Globus pallidus (tissue), 1 donor: ENCODE results near the gene SEPTIN5.
"Not testable (repeated sequence)": the region's sequence is repeated elsewhere in the genome, so short reads cannot be mapped to it uniquely, and the experiment has no call there.

Experiments
- DNase-seq: peaks from one replicate; pipeline ENCODE4 v3.0.0-alpha.2; 2015; ENCODE audit warnings: low spot score

Gene SEPTIN5

GRCh38 chr22:19714312-19715187 is at the start of gene SEPTIN5:
Gene SEPTIN5 (plus strand): TSS chr22:19714503. CDS start chr22:19714589, 86 bp downstream.
- no peak for DNase-seq

- no peak for DNase-seq
These were observed 49.1 kb upstream of the SEPTIN5 start for GRCh38 chr22:19664951-19665783.

GRCh38 chr22:19665784-19666672 is 48.3 kb upstream of the SEPTIN5 start:
- no peak for DNase-seq

DNA sequence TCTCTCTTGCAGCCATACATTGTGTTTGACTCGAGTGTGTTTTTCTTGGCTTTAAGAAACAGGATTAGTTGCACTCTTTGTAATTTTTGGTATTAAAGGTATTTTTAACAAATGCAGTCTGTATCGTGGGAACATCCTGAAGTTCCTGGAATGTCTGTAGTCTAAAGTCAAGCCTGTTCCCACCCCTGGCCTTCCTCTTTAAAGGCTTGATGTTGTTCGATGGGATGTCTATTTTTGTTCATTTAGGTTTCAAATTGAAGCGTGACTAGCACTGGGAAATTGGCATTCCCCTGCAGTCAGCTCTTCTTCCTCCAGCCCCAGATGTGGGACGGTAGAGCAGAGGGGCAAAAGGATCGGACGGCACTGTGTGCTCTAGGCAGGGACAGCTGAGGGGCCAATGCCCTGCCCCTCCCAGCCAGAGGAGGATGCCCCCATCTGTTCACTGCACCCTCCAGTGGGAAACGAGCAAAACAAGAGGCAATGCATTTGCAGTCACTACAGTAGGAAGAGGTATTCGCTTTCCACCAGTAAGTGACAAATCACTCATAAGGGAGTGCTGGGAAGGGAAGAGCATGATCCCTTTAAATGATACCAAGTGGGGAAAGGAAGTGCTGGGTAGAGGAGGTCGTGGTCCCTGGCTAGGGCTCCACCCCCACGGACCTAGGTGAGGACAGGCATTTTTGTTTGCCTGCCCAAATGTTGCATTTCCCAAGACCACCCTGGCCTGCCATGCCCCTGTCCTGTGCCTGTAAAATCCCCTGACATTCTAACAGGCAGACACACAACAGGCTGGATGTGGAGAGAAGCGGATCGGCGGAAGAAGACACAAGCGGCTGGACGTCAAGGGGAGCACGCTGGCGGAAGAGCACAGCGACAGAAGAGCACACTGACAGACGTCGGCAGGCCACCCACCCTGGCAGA is 47.4 kb upstream of the SEPTIN5 start:
- DNase-seq = no peak

DNA sequence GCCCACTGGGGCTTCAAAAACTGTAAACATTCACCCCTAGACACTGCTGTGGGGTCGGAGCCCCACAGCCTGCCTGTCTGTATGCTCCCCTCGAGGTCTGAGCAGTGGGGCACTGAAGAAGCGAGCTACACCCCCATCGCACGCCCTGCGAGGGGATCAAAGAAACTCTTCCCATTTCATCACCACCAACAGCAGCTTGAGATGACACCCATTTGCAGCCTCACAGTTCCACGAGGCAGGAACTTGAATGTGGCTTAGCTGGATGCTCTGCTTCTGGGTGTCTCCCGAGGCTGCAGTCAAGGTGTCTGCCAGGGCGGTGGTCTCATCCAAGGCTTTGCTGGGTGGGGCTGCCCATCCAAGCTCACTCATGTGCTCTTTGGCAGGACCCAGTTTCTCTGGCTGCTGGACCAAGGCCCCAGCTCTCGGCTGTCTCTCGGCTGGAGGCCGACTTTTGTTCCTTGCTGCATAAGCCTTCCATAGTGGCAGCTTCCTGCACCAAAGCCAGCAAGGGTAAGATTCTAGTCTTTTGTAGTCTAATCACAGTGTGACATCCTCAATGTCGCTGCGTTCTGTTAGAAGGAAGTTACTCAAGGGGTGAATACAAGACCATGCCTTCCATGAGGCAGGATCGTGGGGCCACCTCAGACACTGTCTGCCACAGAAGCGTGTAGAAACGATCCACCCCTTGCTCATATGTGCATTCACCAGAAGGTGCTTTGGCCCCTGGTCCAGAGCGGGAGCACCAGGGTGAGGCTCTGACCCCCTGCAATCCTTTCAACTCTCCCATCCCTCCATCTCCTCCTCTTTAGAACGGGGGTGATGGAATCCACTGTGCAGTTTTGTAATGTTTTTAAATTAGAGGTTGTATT is 46.2 kb upstream of the SEPTIN5 start:
- no peak for DNase-seq

GRCh38 chr22:19668748-19669147 is 45.6 kb upstream of the SEPTIN5 start:
- DNase-seq = no peak

- no peak for DNase-seq
These were observed 44.7 kb upstream of the SEPTIN5 start for GRCh38 chr22:19669570-19669969.

GRCh38 chr22:19671316-19671715 is 43.0 kb upstream of the SEPTIN5 start:
- no peak for DNase-seq

DNA sequence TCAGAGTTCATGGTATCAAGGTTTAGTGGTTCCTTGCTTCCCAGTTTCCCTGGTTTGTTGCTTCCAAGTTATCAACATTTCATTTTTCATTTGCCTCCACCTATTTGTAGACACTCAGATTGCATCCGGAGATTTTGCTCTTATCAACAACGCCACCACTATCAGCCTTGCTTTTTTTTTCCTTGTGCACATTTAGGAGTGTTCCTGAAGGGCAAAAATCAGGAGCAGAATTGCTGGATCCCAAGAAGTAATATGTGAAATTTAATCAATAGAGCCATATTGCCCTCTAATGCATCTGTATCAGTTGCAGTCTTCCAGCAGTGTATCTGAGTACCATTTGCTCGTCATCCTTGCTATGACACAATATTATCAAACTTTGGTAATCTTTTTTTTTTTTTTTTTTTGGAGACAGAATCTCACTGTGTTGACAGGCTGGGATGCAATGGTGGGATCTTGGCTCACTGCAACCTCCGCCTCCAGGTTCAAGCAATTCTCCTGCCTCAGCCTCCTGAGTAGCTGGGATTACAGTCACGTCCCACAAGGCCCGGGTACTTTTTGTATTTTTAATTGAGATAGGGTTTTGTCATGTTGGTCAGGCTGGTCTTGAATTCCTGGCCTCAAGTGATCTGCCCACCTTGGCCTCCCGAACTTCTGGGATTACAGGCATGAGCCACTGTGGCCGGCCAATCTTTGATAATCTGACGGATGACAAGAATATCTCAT is 42.1 kb upstream of the SEPTIN5 start:
- DNase-seq = no peak

DNA sequence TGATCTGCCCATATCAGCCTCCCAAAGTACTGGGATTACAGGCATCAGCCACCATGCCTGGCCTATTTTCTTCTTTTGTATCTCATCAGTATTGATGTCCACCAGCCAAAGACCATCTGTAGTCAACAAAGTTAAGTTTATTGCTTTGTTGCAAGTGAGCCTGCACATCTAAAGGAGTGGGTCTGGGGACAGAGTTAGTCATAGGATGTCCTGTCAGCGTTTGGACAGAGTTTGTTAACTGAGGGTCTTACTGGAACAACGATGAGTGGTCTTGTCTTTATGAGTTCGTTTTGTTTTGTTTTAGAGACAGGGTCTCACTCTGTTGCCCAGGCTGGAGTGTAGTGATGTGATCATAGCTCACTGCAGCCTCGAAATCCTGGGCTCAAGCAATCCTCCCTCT is 40.6 kb upstream of the SEPTIN5 start:
- DNase-seq = no peak

DNA sequence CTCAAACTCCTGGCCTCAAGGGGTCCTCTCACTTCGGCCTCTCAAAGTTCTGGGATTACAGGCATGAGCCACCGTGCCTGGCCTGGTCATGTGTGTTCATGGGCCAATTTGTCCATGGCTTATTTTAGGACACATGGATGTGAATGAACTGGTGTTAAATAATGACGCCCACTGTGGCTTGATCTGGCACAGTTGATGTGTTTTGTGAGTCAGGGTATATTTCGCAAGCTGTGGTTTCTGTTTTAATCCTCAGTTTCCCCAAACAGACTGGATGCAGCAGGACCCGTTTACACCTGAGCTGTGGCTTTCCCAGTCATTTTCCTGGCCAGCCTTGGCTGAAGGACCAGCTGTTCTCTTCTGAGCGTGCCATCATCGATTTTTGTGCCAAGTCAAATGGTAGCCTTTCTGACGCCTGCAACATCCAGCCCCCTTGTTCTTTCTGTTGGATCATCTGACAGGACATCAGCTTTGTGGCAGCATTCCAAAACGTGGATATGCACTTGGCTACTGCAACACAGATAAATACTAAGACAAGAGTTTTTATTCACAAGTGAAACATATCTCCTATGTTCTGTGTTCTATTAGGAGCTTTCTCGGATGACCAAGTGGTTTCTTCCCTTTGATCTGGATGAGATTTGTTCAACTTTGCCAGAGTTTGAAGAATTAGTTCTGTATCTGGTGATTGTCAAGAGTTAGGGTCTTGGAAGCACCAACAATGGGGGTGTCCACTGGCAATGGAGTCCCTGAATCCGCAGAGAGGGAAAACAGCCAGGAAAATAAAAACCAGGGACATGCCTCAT is 40.0 kb upstream of the SEPTIN5 start:
- no peak for DNase-seq

DNA sequence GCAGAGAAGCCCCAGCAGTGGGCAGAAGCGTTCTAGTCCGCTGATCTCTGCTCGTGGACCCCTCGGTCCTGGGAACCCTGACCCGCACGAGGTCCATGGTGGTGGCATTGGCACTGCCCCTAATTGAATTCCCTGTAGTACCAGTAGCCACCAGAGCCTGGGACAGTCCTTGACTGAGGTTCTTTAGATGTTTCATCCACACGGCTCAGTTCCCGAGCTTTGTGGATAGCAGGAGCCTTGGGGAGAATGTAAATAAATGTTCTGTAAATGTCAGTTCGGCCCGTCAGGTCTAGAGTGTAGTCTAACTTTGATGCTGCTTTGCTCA is 39.4 kb upstream of the SEPTIN5 start:
- no peak for DNase-seq

DNA sequence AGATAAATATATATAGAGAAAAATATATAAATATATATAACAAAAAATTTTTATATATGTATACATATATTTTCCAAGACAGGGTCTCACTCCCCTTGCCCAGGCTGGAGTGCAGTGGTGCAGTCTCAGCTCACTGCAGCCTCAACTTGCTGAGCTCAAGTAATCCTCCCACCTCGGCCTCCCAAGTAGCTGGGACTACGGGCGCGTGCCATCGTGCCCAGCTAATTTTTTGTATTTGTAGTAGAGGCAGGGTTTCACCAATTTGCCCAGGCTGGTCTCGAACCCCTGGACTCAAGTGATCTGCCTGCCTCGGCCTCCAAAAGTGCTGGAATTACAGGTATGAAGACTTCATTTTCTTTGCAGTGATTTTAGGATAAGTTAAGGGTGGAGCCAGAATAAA is 38.9 kb upstream of the SEPTIN5 start:
- DNase-seq = no peak

- DNase-seq = not testable (repeated sequence)
These were observed 37.9 kb upstream of the SEPTIN5 start for GRCh38 chr22:19676437-19676836.

DNA sequence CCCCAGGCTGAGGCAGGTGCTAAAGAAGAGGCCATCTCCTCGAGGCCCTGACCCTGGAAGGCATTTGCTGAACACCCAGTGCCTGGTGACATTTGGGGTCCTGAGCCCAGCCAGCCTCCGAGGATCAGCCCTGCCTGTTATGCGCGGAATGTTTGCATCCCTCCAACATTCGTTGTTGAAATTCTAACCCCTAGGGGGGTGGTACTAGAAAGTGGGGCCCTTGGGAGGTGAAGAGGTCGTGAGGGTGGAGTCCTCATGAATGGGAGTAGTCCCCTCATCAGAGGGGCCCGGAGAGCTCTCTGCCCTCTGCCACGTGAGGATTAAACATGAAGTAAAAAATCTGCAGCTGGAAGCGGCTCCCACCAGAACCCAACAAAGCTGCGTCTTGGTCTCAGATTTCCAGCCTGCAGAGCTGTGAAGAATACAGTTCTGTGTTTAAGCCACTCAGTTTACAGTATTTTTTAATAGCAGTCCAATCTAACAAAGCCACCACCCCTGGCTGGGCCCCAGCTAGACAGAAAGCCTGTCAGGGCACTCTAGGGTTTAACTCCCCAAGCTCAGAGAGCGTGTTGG is 35.3 kb upstream of the SEPTIN5 start:
- DNase-seq = no peak

DNA sequence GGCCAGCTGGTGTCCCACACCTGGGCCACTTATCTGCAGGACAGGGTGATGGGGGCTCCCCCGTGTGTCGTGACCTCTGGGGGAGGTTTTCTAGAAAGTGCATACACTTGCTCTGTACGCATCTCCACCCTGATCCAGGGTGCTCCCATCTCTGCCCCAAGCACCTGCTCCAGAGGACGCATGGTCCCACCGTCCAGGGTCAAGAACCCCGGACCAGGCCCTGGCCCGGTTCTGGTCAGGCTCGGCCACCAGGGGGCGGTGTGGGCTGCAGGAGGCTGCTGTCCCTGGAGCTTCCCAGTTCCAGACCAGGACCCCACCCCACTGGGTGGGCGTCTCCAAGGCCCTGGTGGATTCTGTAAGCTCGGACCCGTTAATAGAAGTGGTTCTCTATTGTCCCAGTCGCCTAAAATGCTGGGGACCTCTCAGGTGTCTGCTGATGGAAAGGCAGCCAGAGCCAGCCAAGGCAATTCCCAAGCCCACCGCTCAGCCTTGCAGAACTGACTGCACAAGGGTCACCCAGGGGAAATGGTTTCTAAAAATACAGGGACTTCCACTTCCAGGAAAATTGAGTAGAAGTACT is 34.7 kb upstream of the SEPTIN5 start:
- no peak for DNase-seq

DNA sequence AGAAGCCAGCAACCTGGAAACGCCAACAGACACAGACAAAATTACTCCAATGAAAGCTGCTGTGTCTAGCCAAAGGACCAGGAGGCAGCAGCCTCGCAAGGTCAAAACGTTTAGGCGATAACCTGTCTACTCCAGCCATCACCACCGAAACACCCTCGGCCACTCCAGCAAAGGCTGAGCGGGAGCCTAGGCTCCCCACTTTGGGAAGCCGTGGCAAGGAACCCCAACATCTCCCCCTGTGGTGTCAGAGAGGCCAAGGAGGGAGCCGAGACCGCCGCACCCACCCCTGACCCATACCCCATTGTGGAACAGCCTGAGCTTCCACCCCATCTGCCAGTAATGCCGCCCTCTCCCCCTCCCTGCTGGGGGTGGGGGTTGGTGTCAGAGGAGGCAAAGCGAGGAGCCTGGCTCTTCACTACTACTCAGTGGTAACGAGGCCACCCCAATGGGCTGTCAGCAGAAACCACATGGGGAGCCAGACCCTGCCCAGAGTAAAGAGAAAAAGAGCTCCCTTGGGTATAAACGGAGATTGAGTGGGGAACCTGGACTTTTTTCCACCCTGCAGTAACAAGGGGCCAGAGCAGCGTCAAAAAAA is 33.9 kb upstream of the SEPTIN5 start:
- no peak for DNase-seq
